ENCODE results near the gene HOXA4.

The HOXA4 gene

DNA sequence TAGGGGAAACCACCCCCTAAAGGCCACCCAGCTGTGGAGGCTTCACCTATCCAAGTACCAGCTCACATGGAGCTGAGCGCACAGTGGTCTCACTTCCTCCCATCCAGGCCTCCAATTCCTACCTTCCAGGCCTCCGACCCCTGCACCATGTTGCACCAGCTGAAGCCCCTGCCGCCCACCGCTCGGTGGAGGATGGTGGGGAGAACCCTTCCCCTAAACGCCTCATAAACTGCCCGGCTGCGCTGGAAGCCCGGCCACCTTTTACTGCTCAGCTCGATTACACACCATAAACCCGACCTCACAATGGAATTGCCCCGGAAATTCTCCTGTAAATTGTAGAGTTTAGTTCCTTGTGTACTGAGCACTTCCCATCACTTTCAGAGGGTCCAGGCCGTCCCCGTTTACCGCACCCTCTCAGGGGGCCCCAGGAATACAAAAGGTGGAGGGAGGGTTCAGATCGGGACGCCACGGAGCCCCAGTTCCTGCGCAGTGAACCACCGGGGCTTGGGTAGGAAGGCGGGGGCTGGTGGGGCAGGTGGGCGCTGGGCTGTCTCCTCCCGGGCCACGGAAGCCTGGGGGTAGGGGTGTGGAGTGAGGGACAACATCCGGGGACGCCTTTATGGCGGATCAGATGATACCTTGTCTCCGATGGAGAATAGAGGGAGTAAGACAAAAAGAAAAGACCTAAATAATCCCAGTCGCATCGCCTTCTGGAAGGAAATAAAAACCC is 27.3 kb upstream of the HOXA4 start:
- DNase-seq = no peak

DNA sequence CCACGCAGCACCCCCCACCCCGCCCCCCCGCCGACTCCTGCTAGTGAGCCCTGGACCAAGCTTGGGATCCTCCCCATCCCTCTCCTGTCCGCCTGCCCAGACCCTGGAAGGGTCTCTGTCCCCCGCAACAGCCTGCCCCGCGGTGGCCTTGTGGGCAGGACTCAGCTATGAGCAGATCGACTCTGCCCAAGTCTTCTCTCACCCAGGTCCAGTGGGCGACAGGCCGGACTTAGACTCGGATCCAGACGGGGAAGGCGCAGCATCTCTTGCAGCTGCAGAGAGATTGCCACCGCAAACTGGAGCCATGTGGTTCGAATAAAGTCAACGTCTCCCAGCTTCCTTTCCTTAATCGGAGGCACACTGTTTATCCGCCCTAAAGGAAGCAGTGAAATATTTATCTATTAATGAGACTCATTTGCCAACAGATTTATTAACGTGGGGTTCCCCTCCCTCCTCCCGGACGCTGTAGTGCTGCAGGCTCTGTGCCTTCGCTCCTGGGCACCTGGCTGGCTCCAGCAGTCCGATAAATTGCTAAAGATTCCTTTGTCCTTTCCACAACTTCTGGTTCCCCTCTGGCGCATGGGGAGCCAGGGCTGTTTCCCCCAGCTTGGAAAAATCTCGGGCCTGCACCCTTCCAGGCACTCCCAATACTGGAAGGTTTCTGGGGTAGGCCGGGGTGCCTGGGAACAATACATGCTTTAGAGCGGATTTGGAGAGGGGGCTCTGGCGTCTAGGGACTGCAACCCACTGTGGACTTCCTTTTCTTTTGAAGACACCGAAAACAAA is 26.6 kb upstream of the HOXA4 start:
- no peak for DNase-seq

DNA sequence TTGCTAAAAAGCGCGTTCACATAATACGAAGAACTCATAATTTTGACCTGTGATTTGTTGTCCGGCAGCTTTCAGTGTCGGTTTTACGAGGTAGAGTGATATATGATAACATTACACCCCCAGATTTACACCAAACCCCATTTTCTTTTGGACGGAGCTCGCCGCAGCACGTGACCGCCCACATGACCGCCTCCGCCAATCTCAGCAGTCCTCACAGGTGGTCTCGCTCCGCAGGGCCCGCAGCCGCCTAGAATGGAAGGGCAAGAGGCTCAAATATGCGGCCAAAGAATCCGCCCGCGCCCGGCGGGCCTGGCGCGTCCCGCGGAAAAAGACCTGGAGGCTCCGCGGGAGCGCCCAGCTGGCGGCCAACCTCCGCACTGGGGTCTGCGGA is 25.9 kb upstream of the HOXA4 start, which contains the start of gene HOXA7:
Gene HOXA7 (minus strand): TSS at position 168 of the 391 bp plus-strand sequence. CDS start 130 bp downstream, at position 38.
- DNase-seq = peak; percentile 65

DNA sequence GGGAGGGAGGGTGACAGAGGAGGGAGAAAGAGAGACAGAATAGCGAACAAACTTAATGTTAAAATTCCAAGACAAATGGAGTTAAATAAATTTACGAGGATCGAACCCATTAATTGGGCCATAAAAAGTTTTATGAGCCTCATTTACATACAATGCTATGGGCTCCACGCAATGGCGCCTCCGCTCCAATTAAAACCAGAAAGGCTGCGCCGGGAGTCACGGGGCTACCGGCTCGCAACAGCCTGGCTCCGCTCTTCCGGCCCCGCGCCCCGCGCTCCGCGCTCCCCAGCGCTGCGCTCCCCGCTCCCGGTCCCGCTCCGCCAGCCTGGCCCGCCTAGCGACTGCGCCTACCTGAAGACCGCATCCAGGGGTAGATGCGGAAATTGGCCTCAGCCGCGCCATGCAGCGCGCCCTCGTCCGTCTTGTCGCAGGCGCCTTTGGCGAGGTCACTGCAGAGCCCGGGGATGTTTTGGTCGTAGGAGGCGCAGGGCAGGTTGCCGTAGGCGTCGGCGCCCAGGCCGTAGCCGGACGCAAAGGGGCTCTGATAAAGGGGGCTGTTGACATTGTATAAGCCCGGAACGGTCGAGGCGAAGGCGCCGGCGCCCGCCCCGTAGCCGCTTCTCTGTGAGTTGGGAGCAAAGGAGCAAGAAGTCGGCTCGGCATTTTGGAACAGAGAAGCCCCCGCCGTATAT is 25.4 kb upstream of the HOXA4 start:
- peak; percentile 47 for DNase-seq

DNA sequence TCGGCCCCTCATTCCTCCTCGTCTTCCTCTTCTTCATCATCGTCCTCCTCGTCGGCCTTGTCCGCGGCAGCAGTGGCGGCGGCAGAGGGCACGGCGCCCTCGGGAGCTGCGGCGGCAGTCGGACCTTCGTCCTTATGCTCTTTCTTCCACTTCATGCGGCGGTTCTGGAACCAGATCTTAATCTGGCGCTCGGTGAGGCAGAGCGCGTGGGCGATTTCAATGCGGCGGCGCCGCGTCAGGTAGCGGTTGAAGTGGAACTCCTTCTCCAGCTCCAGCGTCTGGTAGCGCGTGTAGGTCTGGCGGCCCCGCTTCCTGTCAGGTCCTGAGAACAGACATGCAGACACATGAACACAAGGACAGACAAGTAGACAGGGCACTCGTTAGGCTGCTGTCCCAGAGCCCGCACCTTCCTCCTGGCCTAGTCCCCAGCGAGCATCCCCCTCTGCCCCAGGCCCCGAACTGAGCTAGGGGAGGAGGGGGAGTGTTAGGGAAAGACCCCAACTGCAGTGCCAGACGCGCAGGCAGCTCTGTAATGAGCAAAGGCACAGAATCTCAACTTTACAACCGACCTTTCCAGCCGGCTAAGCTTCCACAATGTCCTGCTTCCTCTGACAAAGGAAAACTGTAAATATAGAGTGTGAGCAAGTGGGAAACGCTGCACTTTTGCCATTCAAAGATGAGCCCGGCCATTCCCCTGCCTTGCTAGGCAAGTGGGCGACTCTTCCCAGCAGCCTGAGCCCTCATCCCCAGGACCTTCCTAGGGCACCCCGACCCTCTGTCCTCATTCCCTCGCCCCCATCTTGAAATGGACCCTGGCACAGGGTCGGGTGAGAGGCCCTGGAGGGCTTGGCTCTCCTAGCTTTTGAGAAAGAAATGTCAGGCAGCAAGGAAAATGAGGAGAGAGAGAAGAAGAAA is 24.6 kb upstream of the HOXA4 start:
- DNase-seq = no peak

DNA sequence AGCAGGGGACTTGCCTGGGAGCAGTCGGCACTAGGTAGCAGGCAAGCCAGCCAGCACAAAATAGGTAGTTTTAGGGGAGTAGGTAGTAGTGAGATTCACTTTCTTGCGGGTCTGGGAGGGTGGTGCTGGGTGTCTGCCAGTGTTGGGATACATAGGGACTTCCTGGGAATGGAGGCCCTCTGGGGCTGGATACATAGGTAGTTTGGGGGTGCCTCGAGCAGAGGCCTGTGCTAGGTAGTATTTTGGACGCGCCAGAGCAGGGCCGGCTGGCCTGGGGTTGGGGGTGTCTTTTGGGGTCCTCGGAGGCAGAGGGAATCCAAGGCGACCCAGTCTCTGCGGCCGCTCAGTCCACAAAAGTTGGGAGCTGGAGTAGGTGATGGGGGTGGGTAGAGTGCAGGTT is 23.8 kb upstream of the HOXA4 start:
- no peak for DNase-seq

DNA sequence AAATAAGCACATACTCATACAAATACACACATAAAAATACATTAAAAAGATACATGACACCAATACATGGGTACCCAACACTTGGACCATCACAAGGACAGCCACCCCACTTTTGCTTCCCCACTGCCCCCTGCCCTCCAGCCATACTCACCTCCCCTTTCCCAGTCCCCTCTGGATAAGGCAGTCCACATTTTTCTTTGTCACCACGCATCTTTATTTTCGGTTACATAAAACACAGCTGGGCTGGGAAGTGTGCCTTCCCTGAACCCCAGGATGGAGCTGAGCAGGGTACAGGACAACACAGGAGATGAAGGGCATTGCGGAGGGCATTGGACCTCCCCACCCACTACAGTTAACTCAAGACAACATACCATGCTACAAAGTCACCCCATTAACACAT is 23.0 kb upstream of the HOXA4 start:
- no peak for DNase-seq

DNA sequence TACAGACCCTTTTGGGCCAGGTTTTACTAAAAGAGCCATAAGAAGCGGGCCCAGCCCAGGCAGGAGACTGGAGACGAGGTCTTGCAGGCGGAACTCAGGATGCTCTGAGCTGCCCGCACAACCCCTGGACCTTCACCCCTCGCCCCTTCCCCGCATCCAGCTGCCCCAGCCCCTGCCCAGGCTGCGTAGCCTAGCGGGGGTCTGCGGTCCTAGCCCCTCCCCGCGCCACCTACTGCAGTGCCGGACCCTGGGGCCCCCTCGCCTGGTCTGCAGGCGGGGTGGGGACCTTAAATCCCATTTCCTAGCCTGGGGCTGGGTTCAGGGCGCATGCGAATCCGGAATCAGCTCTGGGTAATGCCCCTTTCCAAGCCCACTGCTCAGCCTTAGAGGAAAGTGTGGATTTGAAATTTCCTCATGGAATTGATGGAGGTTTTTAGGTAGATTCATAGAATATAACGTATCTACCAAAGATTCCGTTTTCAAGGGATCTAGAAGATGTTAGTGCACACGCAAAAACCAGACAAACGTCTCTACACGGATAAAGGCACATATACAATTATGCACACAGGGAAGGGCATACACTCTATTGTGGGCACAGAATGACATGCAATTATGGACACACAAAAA is 22.4 kb upstream of the HOXA4 start:
- no peak for DNase-seq

DNA sequence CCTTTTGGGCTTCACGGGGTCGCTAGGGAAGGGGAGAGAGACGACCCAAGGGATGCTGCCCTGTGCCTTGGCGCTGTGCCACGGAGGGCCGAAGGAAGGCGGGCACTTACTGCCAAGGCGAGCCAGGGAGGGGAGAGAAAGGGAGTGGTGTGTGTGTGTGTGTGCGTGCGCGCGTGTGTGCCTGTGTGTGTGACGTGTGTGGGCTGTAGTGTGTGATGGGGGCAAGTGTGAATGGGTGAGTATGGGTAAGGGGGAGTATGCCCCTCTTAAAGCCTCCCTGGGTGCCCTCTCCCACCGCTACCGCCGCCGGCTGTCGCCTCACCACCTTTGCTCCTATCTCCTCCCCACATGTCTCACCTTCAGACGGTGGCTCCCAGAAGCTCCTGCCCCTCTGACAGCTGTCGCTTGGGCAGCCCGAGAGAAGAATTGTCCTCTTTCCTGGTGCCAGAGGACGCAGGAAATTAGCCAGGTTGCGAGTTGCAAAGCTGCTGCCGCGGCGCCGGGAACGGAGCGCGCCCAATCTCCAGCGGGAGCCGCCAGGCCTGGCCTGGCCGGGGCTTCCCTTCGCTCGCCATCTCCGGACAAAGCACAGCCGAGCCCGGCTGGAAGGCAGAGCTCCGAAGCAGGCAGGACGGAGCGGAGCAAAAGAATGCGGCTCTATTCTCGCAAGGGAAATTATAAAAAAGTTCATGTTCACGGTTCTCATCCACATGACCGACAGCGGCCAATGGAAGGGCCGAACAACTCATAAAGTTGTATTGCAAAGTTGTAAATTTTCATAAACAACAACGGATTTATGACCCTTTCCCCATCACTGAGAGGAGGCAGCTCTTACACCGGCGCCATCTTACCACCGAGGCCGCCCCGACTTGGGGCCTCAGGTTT is 21.6 kb upstream of the HOXA4 start, which contains the start of gene HOXA3:
Gene HOXA3 (minus strand): TSS at position 653 of the 885 bp plus-strand sequence. CDS start 41,943 bp downstream, outside the sequence.
- no peak for DNase-seq

DNA sequence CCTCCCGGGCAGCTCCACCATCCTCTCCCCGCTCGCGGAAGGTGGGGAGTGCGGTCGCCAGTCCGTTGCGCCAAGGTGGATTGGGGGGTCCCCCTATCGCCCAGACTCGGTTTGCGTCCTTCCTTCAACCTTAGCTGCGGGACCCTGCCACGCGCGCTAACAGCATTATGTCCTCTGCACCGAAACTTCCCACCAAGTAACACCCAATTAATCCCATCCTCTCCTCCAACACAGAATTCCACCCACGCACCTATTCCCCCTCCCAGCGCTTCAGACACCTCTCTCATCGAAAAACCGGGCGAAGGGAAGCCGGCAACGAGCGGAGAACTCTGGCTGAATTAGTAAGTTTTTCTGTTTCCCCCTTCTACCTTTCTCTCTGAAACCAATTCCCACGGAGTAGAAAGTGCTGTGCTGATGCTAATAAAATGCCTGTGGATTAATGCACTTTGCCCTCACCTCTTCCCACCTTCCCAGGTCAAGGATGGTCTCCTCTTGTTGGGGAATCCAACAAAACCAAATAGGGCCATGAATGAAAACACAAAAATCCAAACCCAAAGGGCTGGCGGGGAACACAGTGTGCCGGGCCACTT is 20.9 kb upstream of the HOXA4 start:
- peak; percentile 41 for DNase-seq

DNA sequence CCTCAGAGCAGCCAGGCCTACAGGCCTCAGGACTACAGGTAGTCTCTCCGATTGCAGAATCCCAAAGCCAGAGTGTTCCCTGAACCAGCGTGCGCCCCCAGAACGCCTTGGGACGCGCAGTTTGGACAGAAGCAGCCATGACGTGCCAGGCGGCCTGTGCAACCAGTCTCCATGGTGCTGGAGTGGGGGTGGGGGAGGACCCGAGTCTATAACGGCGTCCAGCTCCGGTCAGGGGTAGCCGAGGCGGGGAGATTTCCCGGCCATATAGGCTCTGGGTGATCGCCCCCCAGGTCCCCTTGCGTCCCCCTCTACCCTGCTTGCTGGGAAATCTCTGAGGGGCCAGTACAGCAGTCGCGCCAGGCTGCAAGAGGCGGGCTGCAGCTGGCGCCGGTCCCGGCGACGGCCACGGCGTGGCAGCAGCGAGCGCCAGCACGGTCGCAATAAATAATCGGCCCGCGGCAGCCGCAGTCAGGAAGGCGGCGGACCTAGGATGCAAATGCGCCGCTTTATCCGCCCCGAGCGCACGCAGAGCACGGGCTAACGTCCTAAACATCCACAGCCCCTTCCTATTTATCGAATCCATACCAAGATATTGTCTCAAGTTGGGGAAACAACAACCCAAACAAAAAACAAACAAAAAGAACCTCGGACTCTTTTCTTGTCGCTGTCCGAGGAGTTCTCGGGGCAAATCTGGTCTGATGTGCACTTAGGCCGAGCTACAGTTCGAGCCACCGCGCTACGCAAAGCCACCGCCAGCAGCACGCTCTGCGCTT is 20.2 kb upstream of the HOXA4 start:
- peak; percentile 58 for DNase-seq

DNA sequence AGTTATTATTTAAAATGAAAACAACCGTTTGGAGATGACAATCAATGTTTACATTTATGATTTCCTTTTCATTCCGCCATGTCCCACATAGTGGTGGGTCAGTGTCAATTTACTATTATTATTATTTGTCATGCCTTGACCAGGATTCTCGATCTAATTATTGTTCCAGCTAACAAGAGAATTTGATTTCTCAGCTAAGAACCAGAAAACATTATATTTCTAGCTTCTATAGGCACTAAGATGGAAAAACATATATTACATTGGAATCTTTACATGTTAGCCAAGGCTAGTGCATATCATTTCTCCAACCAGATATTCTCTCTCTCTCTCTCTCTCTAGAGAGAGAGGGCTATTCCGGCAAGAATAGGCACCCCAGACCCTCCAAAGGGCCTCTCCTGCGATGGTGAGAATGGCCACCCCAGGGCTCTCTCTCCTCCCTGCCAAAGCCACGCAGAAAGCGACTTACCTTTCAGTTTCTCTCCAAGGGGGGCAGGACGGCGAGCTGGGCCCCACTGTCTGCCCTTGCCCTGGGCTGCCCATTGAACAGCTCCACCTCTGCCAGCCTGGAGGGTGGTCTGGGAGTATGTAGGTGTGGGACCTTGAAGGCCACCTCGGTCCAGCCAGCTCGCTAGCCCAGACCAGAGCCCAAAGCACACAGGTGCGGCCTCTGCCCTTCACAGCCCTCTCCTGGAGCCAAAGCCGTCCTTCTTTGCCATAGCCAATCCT is 19.4 kb upstream of the HOXA4 start:
- DNase-seq = peak; percentile 22

DNA sequence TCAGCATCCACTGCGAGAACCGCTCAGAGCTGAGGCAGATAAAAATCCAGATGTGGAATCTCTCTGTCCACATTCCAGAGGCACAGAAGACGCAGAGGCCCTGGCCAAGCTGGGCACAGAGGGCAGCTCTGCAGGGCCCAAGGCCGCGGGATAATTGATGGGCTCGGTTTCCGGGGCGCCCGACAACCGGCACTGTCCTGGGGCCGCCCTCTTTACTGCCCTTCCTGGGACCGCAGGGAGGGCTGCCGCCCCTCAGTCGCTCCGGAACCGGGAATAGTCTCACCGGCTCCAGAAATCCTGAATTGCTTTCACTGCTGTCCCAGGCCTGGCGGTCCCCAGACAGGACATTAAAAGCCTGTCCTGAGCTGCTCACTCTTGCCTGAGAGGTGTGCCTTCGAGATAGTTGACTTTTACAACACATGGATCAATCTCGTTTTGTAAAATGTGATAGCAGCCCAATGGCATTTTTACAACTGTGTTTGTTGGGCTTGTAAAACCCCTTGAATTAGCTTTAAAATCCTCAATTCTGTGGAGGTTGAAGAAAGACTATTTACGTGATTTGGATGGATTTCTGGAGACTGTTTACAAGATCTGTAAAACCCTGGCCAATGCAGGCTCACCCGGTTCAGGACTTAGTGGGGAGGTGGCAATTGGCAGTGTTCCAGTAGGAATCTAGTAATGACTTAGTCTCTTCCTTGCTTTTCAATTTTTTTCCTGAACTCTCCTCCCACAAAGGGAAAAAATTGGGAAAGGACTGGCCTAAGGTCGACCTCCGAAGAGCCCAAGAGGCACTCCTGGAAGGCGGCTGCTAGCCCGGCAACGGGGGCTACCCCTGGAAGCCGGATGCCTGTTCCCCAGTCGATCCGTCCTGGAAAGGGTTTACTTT is 18.4 kb upstream of the HOXA4 start:
- no peak for DNase-seq

DNA sequence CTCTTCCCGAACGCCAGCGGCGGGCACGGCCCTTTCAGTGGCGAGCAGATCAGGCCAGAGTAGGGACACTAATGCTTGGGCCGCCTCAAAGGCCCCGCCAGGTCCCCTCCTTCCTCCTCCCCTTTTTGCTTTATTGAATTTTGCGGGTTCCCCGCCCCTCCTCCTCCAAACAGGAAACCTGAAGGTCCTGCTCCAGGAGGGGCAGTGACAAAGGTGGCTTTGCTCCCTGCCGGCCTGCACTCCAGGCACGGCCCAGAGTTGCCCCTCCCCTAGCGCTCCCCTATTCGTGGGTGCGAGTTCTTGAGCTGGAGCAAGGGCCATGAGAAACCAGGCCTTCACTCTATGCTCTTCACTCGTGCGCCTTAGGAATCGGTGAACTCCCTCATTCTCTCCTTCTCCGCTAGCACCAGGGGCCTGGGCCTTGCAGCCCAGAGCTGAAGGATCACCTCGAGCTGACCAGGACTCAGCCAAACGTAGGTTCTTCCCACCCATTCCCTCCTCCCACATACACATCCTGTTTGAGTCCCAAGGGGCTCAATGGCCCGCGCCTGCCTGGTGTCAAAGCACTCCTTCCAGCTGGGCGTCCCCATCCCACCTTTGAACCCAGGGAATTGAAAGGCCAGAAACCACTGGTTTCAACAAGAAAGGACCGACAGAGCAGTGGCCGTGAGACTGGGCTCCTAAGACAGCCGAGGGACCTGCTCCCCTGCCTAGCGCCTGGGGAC is 17.6 kb upstream of the HOXA4 start:
- DNase-seq = no peak

DNA sequence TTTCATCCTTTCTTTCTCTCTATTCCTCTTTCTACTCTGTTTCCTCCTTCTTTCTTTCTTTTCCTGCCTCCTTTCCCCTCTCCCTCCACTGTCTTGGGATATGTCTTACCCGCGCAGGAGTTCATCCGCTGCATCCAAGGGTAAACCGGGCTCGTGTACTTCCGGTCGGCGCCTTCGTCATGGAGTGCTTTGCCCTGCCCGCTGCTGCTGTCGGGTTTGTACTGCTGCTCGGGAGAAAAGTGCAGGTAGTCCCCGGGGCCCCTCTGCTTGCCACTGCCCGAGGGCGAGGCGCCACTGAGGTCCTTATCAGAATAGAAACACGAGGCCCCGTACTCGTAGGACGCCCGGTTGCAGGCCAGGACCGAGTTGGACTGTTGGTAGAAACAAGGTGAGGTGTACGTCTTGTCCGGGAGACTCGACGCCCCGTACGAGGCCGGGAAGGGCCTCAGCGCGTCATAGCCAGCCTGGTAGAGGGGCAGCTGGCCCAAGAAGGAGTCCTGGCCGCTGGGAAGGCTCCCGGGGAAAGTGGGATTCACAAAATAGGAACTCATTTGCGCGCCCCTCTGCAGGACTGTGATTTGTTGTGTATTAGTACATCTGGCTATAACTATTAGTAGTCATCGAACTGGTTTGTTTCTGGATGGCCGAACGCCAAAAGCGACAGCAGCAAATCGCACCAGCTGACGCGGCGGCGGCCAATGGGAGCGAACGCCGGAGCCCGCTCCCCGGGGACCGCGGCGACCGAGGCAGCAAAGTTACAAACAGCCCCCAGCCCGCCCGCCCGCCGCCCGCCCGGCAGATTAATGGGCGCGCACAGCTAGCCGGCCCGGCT is 16.9 kb upstream of the HOXA4 start, which contains the start of gene HOXA6:
Gene HOXA6 (minus strand): TSS at position 576 of the 832 bp plus-strand sequence. CDS start 25 bp downstream, at position 551.
- DNase-seq = no peak

All from NK-92 treated with Interleukin-12 subunit alpha and Interleukin-12 subunit beta, amount 100 ng/mL, for 24 hours (cell line).